ENCODE results near the gene ARHGAP15.

The ARHGAP15 gene

GRCh38 chr2:143603035-143603655 lies 473.9 kb downstream of the ARHGAP15 start:
- no peak for DNase-seq

- no peak for DNase-seq
Measured at GRCh38 chr2:143603846-143604565, 474.8 kb downstream of the ARHGAP15 start.

- no peak for DNase-seq
Measured at GRCh38 chr2:143604566-143604959, 475.3 kb downstream of the ARHGAP15 start.

- peak; percentile 48 for DNase-seq
Measured at GRCh38 chr2:143607231-143608062, 478.2 kb downstream of the ARHGAP15 start.

- DNase-seq = no peak
Measured at GRCh38 chr2:143608063-143608423, 478.8 kb downstream of the ARHGAP15 start.

GRCh38 chr2:143608758-143609157 lies 479.5 kb downstream of the ARHGAP15 start:
- DNase-seq = no peak

- DNase-seq = no peak
Measured at GRCh38 chr2:143611336-143611735, 482.1 kb downstream of the ARHGAP15 start.

GRCh38 chr2:143615562-143615961 lies 486.3 kb downstream of the ARHGAP15 start:
- DNase-seq = no peak

- DNase-seq = no peak
Measured at GRCh38 chr2:143616452-143616851, 487.2 kb downstream of the ARHGAP15 start.

- DNase-seq = no peak
Measured at GRCh38 chr2:143617803-143618415, 488.7 kb downstream of the ARHGAP15 start.

GRCh38 chr2:143622106-143622505 lies 492.9 kb downstream of the ARHGAP15 start:
- no peak for DNase-seq

GRCh38 chr2:143623231-143623908 lies 494.2 kb downstream of the ARHGAP15 start:
- DNase-seq = no peak

- DNase-seq = no peak
Measured at GRCh38 chr2:143623909-143624260, 494.7 kb downstream of the ARHGAP15 start.

GRCh38 chr2:143629340-143629739 lies 500.1 kb downstream of the ARHGAP15 start:
- DNase-seq = no peak

GRCh38 chr2:143632751-143633374 lies 503.6 kb downstream of the ARHGAP15 start:
- DNase-seq = no peak

GRCh38 chr2:143633419-143633818 lies 504.2 kb downstream of the ARHGAP15 start:
- DNase-seq = no peak

GRCh38 chr2:143635302-143635701 lies 506.1 kb downstream of the ARHGAP15 start:
- no peak for DNase-seq

GRCh38 chr2:143635936-143636335 lies 506.7 kb downstream of the ARHGAP15 start:
- no peak for DNase-seq

GRCh38 chr2:143640826-143641225 lies 511.6 kb downstream of the ARHGAP15 start:
- no peak for DNase-seq

- no peak for DNase-seq
Measured at GRCh38 chr2:143645921-143646645, 516.9 kb downstream of the ARHGAP15 start.

GRCh38 chr2:143649226-143649740 lies 520.1 kb downstream of the ARHGAP15 start:
- DNase-seq = no peak
